Right atrium auricular region (tissue), 2 donors: Measurements from ENCODE around the gene DDX24. TPM values are rescaled to one million over a fixed set of nuclear protein-coding genes. Genes with fewer than 3 reads are reported as not detected.

Experiments
- DNase-seq: peaks from one replicate; pipeline ENCODE4 v3.0.0-alpha.2; 2019; ENCODE audit warnings: low spot score
- H3K27ac ChIP-seq, 2 donors: fragments of 200-600 bp; sonication (generic); 1 replicate in 1 of 2; 2 replicates in 1 of 2; pipeline ENCODE4 v1.5.1; 2016 to 2019
- H3K27me3 ChIP-seq, 2 donors: fragments of 200-600 bp; sonication (generic); one replicate each; pipeline versions ENCODE4 v1.5.1 to v1.6.0; 2017 to 2019
- H3K36me3 ChIP-seq: fragments of 200-600 bp; sonication (generic); one replicate; pipeline ENCODE4 v1.5.1; 2016
- H3K4me1 ChIP-seq, 2 donors: fragments of 200-600 bp; sonication (generic); one replicate each; pipeline versions ENCODE4 v1.5.1 to v1.6.0; 2017 to 2019
- H3K4me3 ChIP-seq, 2 donors: fragments of 200-600 bp; sonication (generic); 1 replicate in 1 of 2; 2 replicates in 1 of 2; pipeline ENCODE4 v1.5.1; 2017 to 2019; ENCODE audit warnings: mild to moderate bottlenecking in 1 of 2, moderate library complexity in 1 of 2
- H3K9me3 ChIP-seq, 2 donors: fragments of 200-600 bp; sonication (generic); one replicate each; pipeline ENCODE4 v1.5.1; 2019
- CTCF ChIP-seq, 2 donors: fragments of 200-600 bp; sonication (generic); IDR thresholded peaks; one replicate each; pipeline ENCODE4 v1.5.1; 2019; ENCODE audit warnings: antibody characterized with exemption in 2 of 2
- total RNA-seq, 2 donors: library from RNA; depleted of rRNA; stranded (reverse); fragments of >200 nt; gene quantifications; one replicate each; pipeline ENCODE4 v1.1.0, GENCODE V29; 2016

Gene DDX24
- total RNA-seq, 2 donors from 2014 or later: 166 to 178 TPM

- H3K36me3 ChIP-seq: peaks cover 53% of the 10 kb centered on the region
- TF ChIP-seq CTCF (IDR thresholded peaks at IDR 0.05): no peak
- no peaks in the 10 kb centered on the region for H3K27me3 ChIP-seq
- no peaks in the 10 kb centered on the region for H3K9me3 ChIP-seq
- no peak overlapping the region for H3K4me3 ChIP-seq
- DNase-seq: no peak
- H3K27ac ChIP-seq: no peak overlapping the region
- H3K4me1 ChIP-seq: peaks cover 0 to 37% of the 10 kb centered on the region in 2 donors
These were observed 18.6 kb downstream of the DDX24 start for GRCh38 chr14:94062344-94062940.

GRCh38 chr14:94059998-94060397, 21.0 kb downstream of the DDX24 start:
- peaks cover 77% of the 10 kb centered on the region for H3K36me3 ChIP-seq
- H3K4me3 ChIP-seq: no peak overlapping the region
- no peaks in the 10 kb centered on the region for H3K27me3 ChIP-seq
- no peak overlapping the region for H3K27ac ChIP-seq
- TF ChIP-seq CTCF (IDR thresholded peaks at IDR 0.05): no peak
- H3K4me1 ChIP-seq: peaks cover 0 to 21% of the 10 kb centered on the region in 2 donors
- no peaks in the 10 kb centered on the region for H3K9me3 ChIP-seq
- no peak for DNase-seq

- Histone ChIP-seq H3K4me3 (no peak overlapping the region), H3K36me3 (peaks cover 90% of the 10 kb centered on the region), H3K27me3 (no peaks in the 10 kb centered on the region), H3K27ac (no peak overlapping the region), H3K9me3 (no peaks in the 10 kb centered on the region), H3K4me1 (peaks cover 0 to 21% of the 10 kb centered on the region in 2 donors)
- no peak for DNase-seq
- no peak for TF ChIP-seq CTCF (IDR thresholded peaks at IDR 0.05)
These were observed 22.3 kb downstream of the DDX24 start for GRCh38 chr14:94058674-94059138.

- H3K36me3 ChIP-seq: peaks cover 92% of the 10 kb centered on the region
- no peak overlapping the region for H3K4me3 ChIP-seq
- no peak overlapping the region for H3K27ac ChIP-seq
- H3K4me1 ChIP-seq: peaks cover 0 to 21% of the 10 kb centered on the region in 2 donors
- H3K9me3 ChIP-seq: no peaks in the 10 kb centered on the region
- DNase-seq: no peak
- TF ChIP-seq CTCF (IDR thresholded peaks at IDR 0.05): no peak
- no peaks in the 10 kb centered on the region for H3K27me3 ChIP-seq
These were observed 22.8 kb downstream of the DDX24 start for GRCh38 chr14:94058128-94058673.

- Histone ChIP-seq H3K27me3 (no peaks in the 10 kb centered on the region), H3K9me3 (no peaks in the 10 kb centered on the region), H3K27ac (no peak overlapping the region), H3K36me3 (peaks cover 100% of the 10 kb centered on the region), H3K4me3 (no peak overlapping the region), H3K4me1 (peaks cover 0 to 12% of the 10 kb centered on the region in 2 donors)
- no peak for TF ChIP-seq CTCF (IDR thresholded peaks at IDR 0.05)
- DNase-seq: peak; percentile 11
These were observed 24.3 kb downstream of the DDX24 start for GRCh38 chr14:94056579-94057308.
